Measurements from ENCODE around the gene ARHGDIG.
"Not testable (repeated sequence)": the region's sequence is repeated elsewhere in the genome, so short reads cannot be mapped to it uniquely, and the experiment has no call there.

ARHGDIG gene

DNA sequence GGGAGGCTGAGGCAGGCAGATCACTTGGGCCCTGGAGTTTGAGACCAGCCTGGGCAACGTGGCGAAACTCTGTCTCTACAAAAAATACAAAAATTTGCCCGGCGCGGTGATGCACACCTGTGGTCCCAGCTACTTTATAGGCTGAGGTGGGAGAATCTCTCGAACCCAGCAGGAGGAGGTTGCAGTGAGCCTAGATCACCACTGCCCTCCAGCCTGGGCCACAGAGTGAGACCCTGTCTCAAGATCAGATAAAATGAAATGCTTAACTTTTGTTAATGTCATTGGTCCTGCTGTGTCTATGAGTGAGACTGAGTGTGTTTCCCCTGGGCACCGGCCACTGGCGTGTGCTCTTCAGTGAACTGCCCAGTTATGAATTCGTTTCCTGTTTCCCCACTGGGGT, 35.3 kb upstream of the ARHGDIG start:
- TF ChIP-seq, protein P1, sequence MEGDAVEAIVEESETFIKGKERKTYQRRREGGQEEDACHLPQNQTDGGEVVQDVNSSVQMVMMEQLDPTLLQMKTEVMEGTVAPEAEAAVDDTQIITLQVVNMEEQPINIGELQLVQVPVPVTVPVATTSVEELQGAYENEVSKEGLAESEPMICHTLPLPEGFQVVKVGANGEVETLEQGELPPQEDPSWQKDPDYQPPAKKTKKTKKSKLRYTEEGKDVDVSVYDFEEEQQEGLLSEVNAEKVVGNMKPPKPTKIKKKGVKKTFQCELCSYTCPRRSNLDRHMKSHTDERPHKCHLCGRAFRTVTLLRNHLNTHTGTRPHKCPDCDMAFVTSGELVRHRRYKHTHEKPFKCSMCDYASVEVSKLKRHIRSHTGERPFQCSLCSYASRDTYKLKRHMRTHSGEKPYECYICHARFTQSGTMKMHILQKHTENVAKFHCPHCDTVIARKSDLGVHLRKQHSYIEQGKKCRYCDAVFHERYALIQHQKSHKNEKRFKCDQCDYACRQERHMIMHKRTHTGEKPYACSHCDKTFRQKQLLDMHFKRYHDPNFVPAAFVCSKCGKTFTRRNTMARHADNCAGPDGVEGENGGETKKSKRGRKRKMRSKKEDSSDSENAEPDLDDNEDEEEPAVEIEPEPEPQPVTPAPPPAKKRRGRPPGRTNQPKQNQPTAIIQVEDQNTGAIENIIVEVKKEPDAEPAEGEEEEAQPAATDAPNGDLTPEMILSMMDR (IDR thresholded peaks at IDR 0.05; ENCODE audit: borderline replicate concordance, insufficient read depth, low read depth, low read length) = no peak
- H3K4me3 ChIP-seq (ENCODE audit: low read depth, low read length) = no peak overlapping the region

DNA sequence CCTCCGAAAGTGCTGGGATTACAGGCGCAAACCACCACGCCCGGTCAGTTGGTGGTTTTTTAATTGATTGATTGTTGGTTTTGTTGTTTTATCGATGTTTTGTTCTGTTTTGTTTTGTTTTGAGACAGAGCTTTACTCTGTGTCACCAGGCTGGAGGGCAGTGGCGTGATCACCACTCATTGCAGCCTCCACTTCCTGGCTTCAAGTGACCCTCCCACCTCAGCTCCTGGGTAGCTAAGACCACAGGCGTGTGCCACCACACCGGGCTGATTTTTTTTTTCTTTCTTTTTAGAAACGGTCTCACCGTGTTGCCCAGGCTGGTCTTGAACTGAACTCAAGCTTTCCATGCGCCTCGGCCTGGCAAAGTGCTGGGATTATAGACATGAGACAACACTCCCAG, 33.4 kb upstream of the ARHGDIG start:
- TF ChIP-seq, protein P1 (IDR thresholded peaks at IDR 0.05; ENCODE audit: borderline replicate concordance, insufficient read depth, low read depth, low read length) = no peak
- no peak overlapping the region for H3K4me3 ChIP-seq (ENCODE audit: low read depth, low read length)

DNA sequence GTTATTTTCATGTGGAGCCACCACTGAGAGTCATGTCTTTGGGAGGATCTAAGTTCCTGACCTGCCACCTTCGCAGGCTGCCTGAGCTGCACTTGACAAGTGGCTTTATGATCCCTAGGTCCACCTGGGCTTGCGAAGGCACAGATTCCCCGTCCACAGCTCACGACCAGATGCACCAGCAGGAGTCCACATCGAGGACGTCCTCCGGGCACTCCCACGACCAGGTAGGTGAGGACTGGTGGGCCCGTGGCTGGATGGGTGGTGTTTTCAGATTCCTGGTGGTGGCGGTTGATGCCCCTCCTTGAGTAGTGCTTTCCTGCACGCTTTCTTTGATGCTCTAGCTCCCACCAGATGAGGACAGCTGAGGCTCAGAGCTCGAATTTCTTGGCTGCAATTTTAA, 31.0 kb upstream of the ARHGDIG start:
- TF ChIP-seq, protein P1 (IDR thresholded peaks at IDR 0.05; ENCODE audit: borderline replicate concordance, insufficient read depth, low read depth, low read length) = no peak

DNA sequence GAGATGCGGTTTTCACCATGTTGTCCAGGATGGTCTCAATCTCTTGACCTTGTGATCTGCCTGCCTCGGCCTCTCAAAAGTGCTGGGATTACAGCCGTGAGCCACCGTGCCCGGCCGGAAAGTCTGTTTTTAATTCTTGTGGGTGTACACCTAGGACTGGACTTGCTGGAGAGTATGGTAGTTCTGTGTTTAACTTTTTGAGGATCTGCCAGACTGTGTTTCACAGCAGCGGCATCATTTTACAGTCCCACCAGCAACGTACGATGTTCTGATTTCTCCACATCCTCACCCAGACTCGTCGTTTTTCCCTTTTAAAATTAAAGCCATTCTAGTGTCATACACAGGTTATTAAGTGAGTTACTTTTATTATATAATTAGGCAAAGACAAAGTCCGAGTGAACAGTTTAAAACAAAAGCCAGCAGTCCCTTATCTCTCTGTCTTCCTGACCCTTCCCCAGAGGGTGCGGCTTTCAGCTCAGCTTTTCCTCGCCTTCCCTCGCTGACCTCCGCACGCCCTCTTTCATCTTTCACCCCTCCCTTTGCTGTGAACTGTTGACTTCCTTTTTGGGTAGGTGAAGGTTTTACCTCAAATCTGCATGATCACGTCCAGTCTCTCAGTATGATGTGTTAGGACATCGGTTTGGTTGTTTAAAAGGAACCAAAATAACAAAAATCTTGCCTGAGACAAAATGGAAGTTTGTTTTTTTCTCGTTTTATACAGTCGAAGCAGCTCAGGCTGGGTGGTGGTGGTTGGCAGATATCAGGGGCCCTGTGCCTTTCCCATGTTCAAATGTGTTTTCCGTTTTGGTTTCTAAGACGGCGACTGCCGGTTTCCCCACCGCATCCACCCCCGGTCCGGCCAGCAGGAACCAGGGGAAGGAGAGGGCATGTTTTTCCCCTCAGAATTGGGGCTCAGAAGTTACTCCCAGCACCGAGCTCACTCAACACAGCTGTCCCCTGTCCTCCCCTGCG, 27.7 kb upstream of the ARHGDIG start:
- TF ChIP-seq, protein P1 (IDR thresholded peaks at IDR 0.05; ENCODE audit: borderline replicate concordance, insufficient read depth, low read depth, low read length) = no peak
- no peak overlapping the region for H3K4me3 ChIP-seq (ENCODE audit: low read depth, low read length)

More for the DNA sequence above, 31.0 kb upstream of the ARHGDIG start:
- no peak overlapping the region for H3K4me3 ChIP-seq (ENCODE audit: low read depth, low read length)

DNA sequence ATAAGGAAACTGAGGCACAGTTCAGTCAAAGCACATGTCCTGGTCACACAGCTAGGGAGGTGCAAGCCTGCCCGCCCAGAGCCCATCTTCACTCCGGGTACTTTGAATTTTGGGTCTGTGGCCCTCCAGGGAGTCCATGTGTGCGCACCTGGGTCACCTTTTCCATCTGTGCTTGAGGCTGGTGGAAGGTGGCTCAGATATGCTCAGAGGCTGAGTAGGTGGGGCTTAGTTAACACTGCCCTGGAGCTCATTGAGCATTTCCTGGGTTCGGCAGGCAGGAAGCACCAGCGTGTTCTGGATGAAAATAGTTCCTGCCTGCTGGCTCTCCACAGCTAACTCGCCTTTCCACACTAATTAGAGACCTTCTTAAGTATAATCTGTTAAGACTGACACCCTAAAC, 26.6 kb upstream of the ARHGDIG start:
- H3K4me3 ChIP-seq (ENCODE audit: low read depth, low read length) = no peak overlapping the region
- TF ChIP-seq, protein P1 (IDR thresholded peaks at IDR 0.05; ENCODE audit: borderline replicate concordance, insufficient read depth, low read depth, low read length) = no peak

DNA sequence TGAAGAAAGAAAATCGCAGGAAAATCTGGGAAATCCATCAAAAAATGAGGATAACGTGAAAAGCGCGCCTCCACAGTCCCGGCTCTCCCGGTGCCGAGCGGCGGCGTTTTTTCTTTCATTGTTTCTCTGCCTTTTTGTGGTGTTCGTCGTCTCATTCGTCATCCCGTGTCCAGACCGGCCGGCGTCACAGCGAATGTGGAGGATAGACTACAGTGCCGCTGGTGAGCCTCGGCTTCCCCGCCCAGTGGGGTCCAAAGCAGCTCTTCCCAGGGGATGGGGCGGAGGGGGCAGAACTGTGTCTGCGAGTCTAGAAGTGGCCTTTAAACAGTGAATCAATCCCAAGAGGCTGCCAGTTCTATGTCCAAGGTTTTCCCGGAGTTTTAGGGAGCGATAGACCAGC, 25.9 kb upstream of the ARHGDIG start:
- TF ChIP-seq, protein P1 (IDR thresholded peaks at IDR 0.05; ENCODE audit: borderline replicate concordance, insufficient read depth, low read depth, low read length) = no peak
- H3K4me3 ChIP-seq (ENCODE audit: low read depth, low read length) = no peak overlapping the region

DNA sequence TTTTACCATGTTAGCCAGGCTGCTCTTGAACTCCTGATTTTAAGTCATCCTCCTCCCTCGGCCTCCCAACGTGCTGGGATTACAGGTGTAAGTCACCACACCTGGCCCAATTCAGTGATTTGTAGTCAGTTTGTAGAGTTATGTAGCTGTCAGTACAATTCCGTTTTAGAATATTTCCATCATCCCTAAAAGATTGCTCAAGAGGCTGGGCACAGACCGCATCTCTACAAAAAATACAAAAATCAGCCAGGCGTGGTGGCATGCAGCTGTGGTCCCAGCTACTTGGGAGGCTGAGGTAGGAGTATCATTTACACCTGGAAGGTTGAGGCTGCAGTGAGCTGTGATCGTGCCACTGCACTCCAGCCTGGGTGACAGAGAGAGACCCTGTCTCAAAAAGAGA, 25.2 kb upstream of the ARHGDIG start:
- H3K4me3 ChIP-seq (ENCODE audit: low read depth, low read length) = no peak overlapping the region
- TF ChIP-seq, protein P1 (IDR thresholded peaks at IDR 0.05; ENCODE audit: borderline replicate concordance, insufficient read depth, low read depth, low read length) = no peak

DNA sequence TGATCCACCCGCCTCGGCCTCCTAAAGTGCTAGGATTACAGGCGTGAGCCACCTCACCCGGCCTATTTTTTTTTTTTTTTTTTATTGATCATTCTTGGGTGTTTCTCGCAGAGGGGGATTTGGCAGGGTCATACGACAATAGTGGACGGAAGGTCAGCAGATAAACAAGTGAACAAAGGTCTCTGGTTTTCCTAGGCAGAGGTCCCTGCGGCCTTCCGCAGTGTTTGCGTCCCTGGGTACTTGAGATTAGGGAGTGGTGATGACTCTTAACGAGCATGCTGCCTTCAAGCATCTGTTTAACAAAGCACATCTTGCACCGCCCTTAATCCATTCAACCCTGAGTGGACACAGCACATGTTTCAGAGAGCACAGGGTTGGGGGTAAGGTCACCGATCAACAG, 22.3 kb upstream of the ARHGDIG start:
- H3K4me3 ChIP-seq (ENCODE audit: low read depth, low read length) = not testable (repeated sequence)

Measured in GM12875 (cell line).